ENCODE data around the gene PSMF1.
"Not testable (repeated sequence)": the region's sequence is repeated elsewhere in the genome, so short reads cannot be mapped to it uniquely, and the experiment has no call there.

The PSMF1 gene

DNA sequence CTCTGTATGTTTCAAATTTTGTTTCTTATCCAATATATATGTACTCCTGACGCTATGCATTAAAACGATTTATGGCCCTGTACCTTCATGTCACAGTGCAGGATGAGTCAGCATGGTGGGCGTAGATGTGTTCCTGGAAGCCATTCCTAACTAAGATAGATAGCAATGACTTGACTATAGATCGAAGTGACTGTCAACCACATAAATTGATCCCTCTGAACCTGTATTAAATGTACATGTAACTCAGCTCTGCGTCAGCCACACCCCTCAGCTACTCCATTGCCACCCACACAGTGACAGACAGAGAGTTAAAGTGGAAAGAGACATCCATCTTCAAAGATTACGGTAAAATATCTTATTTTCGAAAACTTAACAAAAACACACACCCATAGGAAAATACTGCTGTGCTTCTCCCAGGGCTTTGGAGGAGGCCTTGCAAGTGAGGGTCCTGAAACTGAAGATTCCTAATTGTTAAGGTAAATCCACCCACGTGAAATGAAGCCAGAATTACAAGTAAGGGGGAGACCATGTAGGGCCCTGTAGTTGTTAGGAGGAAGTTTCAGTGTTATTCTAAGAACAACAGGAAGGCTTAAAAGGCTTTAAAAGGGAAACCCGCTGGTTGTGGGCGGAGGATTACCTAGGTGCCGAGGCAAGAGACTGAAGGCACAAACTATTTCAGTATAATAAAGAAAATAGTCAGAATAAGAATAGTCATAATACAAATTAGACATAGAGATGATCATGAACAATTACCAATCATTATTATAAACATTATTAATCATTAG is 97.2 kb downstream of the PSMF1 start:
- DNase-seq (ENCODE audit: low spot score), result no peak

DNA sequence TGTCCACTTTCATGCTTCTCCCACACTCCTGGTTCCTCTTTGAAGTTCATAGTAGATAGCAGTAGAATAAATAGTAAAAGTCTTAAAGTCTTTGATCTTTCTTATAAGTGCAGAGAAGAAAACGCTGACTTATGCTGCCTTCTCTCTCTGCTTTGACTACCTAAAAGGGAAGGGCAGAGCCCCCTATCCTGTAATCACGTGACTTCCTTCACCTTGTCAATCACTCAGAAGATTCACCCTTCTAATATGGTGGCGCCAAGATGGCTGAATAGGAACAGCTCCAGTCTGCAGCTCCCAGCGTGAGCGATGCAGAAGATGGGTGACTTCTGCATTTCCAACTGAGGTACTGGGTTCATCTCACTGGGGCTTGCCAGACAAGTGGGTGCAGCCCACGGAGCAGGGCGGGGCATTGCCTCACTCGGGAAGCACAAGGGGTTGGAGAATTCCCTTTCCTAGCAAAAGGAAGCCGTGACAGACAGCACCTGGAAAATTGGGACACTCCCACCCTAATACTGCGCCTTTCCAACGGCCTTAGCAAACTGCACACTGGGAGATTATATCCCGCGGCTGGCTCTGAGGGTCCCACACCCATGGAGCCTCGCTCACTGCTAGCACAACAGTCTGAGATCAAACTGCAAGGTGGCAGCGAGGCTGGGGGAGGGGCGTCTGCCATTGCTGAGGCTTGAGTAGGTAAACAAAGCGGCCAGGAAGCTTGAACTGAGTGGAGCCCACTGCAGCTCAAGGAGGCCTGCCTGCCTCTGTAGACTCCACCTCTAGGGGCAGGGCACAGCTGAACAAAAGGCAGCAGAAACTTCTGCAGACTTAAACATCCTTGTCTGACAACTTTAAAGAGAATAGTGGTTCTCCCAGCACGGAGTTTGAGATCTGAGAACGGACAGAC is 98.4 kb downstream of the PSMF1 start:
- DNase-seq (ENCODE audit: low spot score), result not testable (repeated sequence)

Data from kidney capillary endothelial cell (primary cell).